Measurements from ENCODE around the gene ENPP6. TPM values are rescaled to one million over a fixed set of nuclear protein-coding genes. Genes with fewer than 3 reads are reported as not detected.

Gene ENPP6
- polyA plus RNA-seq, 1 of the 3 experiments (the other 2 are of a cell fraction) = not detected

DNA sequence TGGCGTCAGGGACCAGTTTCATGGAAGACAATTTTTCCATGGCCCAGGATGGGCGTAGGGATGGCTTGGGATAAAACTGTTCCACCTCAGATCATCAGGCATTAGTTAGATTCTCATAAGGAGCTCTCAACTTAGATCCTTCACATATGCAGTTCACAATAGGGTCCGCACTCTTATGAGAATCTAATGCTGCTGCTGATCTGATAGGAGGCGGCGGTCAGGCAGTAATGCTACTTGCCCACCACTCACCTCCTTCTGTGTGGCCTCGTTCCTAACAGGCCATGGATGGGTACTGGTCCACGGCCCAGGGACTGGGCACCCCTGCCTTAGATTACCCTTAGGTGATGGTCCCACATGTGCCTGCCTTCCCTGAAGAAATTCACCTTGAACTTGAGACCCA lies 28.8 kb upstream of the ENPP6 start:
- no peaks in the 10 kb centered on the region for H4K20me1 ChIP-seq (ENCODE audit: insufficient read depth)

DNA sequence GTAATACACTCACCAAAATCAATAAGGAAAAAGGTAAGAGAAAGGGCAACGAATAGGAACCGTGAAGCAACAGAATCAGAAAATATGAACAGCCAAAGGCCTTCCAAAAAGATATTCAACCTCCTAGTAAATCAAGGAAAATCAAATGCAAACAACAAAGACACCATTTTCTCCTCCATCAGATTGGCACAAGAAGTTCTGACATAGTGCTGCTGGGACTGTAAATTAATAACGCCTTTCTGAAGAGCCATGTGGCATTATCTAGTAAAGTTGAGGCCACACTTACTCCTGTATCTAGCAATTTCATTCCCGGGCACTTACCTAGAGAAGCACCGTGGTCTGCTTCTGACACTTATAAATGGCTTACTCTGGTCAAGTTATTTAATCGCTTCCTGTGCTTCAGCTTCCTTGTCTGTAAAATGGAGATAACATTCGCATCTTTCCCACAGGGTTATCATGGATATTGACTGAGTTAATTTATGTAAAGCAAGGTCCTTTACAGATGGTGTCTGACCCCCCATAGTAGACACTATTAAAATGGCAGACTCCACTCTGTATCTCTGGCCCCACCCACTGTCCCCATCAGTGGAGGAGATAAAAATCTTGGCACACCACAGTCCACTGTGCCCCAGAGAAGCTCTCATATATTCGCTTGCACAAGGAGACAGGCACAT lies 20.5 kb upstream of the ENPP6 start:
- Histone ChIP-seq H3K9ac (no peak overlapping the region), H3K36me3 (replicated peaks in 1 of 2; ENCODE audit: control insufficient read depth in 1 of 2, insufficient read depth in 2 of 2, low read length in 1 of 2) (no peaks in the 10 kb centered on the region), H3K9me2 (no peaks in the 10 kb centered on the region), H3K27me3 (ENCODE audit: insufficient read depth) (no peaks in the 10 kb centered on the region), H3K79me2 (ENCODE audit: insufficient read depth) (no peaks in the 10 kb centered on the region), H3K27ac (ENCODE audit: low read depth in 2 of 2, low read length in 1 of 2) (peak overlapping the region in 1 of 2 experiments; percentile 85; a peak in 2 of 4 replicates), H4K20me1 (ENCODE audit: insufficient read depth) (no peaks in the 10 kb centered on the region), H3F3A (replicated peaks; ENCODE audit: insufficient read depth) (no peaks in the 10 kb centered on the region), H3K4me1 (ENCODE audit: control insufficient read depth in 1 of 2, insufficient read depth in 2 of 2, low read depth in 1 of 2, low read length in 1 of 2) (no peaks in the 10 kb centered on the region; a peak in 2 of 4 replicates), H3K4me3 (ENCODE audit: low read depth in 2 of 2, low read length in 1 of 2) (no peak overlapping the region; a peak in 1 of 4 replicates), H3K4me2 (no peak overlapping the region), H3K9me3 (no peaks in the 10 kb centered on the region), H2AFZ (ENCODE audit: low read depth) (no peak overlapping the region)
- peak; percentile 68 for DNase-seq
- ChIA-PET CTCF (interaction anchor here (0.6 to 2.2 kb wide), 6 partner anchors 8 to 139 kb away, joined by 3 to 7 read pairs (median 3); no protein-coding TSS in a partner anchor), POLR2A (interaction anchor here (0.6 kb wide), 1 partner anchor 26 kb away, joined by 3 read pairs; no protein-coding TSS in a partner anchor)
- TF ChIP-seq GATA2 (CRISPR knock-in tag; IDR thresholded peaks at IDR 0.05) (peak; percentile 83), EP300 (IDR thresholded peaks at IDR 0.05; ENCODE audit: borderline replicate concordance in 1 of 2, low read depth in 1 of 2, low read length in 1 of 2) (0 out of 4 replicates have a peak, but pooled peaks of 1 of the 2 experiments have one; percentile 29), MXI1 (IDR thresholded peaks at IDR 0.05; ENCODE audit: low read depth, low read length) (0 out of 2 replicates have a peak, but pooled peaks have one; percentile 18), POLR2AphosphoS5 (IDR thresholded peaks at IDR 0.05; ENCODE audit: low read depth, low read length) (no peak), CHD2 (IDR thresholded peaks at IDR 0.05; ENCODE audit: low read length, partially characterized antibody) (peak; percentile 25), TCF12 (IDR thresholded peaks at IDR 0.05) (no peak)
- 36% methylated on average over 8 of the region's 8 CpGs for WGBS (ENCODE audit: low lambda C conversion rate)

More for the DNA sequence above, 28.8 kb upstream of the ENPP6 start:
- H3K27me3 ChIP-seq (ENCODE audit: insufficient read depth) = no peaks in the 10 kb centered on the region
- no peaks in the 10 kb centered on the region for H3F3A ChIP-seq (replicated peaks; ENCODE audit: insufficient read depth)
- H3K9ac ChIP-seq = no peak overlapping the region
- ChIA-PET POLR2A (no interaction called here), CTCF (interaction anchor here (1.2 to 2.3 kb wide), 3 partner anchors 9 to 78 kb away, joined by 3 to 13 read pairs (median 8); no protein-coding TSS in a partner anchor)
- H3K9me2 ChIP-seq = no peaks in the 10 kb centered on the region
- no peak overlapping the region for H3K4me3 ChIP-seq (ENCODE audit: low read depth in 2 of 2, low read length in 1 of 2)
- H2AFZ ChIP-seq (ENCODE audit: low read depth) = no peak overlapping the region
- no peaks in the 10 kb centered on the region for H3K9me3 ChIP-seq
- no peak overlapping the region for H3K4me2 ChIP-seq
- no peaks in the 10 kb centered on the region for H3K79me2 ChIP-seq (ENCODE audit: insufficient read depth)
- DNase-seq = no peak
- H3K4me1 ChIP-seq (ENCODE audit: control insufficient read depth in 1 of 2, insufficient read depth in 2 of 2, low read depth in 1 of 2, low read length in 1 of 2) = no peaks in the 10 kb centered on the region
- TF ChIP-seq CHD2 (IDR thresholded peaks at IDR 0.05; ENCODE audit: low read length, partially characterized antibody) (no peak), FOXJ3 (CRISPR knock-in tag; IDR thresholded peaks at IDR 0.05) (no peak), TEAD4 (IDR thresholded peaks at IDR 0.05; ENCODE audit: borderline replicate concordance, insufficient read depth) (no peak), IRF3 (IDR thresholded peaks at IDR 0.05; ENCODE audit: low read depth, low read length) (no peak), FOXM1 (IDR thresholded peaks at IDR 0.05; ENCODE audit: low read depth) (no peak), SIN3A (IDR thresholded peaks at IDR 0.05; ENCODE audit: borderline replicate concordance, low read depth, low read length) (no peak), GABPA (IDR thresholded peaks at IDR 0.05; ENCODE audit: low read depth) (no peak), RXRA (IDR thresholded peaks at IDR 0.05; ENCODE audit: borderline replicate concordance, low read depth) (no peak), POLR2AphosphoS5 (IDR thresholded peaks at IDR 0.05; ENCODE audit: low read depth, low read length) (no peak), MXI1 (IDR thresholded peaks at IDR 0.05; ENCODE audit: low read depth, low read length) (no peak), GATA2 (CRISPR knock-in tag; IDR thresholded peaks at IDR 0.05) (no peak), FOSL2 (IDR thresholded peaks at IDR 0.05; ENCODE audit: borderline replicate concordance, low read depth) (no peak), RCOR1 (IDR thresholded peaks at IDR 0.05; ENCODE audit: low read length) (no peak), JUND (IDR thresholded peaks at IDR 0.05) (no peak), YY1 (IDR thresholded peaks at IDR 0.05; ENCODE audit: low read depth) (no peak), TCF12 (IDR thresholded peaks at IDR 0.05) (no peak), RAD21 (IDR thresholded peaks at IDR 0.05; ENCODE audit: low read length) (no peak), MEF2A (IDR thresholded peaks at IDR 0.05; ENCODE audit: borderline replicate concordance, low read depth) (no peak), RFX5 (IDR thresholded peaks at IDR 0.05; ENCODE audit: low read length) (no peak)
- TF ChIP-seq, protein P1, sequence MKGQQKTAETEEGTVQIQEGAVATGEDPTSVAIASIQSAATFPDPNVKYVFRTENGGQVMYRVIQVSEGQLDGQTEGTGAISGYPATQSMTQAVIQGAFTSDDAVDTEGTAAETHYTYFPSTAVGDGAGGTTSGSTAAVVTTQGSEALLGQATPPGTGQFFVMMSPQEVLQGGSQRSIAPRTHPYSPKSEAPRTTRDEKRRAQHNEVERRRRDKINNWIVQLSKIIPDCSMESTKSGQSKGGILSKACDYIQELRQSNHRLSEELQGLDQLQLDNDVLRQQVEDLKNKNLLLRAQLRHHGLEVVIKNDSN (IDR thresholded peaks at IDR 0.05; ENCODE audit: borderline replicate concordance, low read depth) = no peak
- 65% methylated on average over 7 of the region's 7 CpGs for WGBS (ENCODE audit: low lambda C conversion rate)
- no peak overlapping the region for H3K27ac ChIP-seq (ENCODE audit: low read depth in 2 of 2, low read length in 1 of 2)
- no peaks in the 10 kb centered on the region for H3K36me3 ChIP-seq (replicated peaks in 1 of 2; ENCODE audit: control insufficient read depth in 1 of 2, insufficient read depth in 2 of 2, low read length in 1 of 2)

All from SK-N-SH (cell line).